ENCODE data around the gene HMGN3.

Gene HMGN3

GRCh38 chr6:79202556-79202955 is 31.9 kb downstream of the HMGN3 start (continued):
- TF ChIP-seq, protein P1, sequence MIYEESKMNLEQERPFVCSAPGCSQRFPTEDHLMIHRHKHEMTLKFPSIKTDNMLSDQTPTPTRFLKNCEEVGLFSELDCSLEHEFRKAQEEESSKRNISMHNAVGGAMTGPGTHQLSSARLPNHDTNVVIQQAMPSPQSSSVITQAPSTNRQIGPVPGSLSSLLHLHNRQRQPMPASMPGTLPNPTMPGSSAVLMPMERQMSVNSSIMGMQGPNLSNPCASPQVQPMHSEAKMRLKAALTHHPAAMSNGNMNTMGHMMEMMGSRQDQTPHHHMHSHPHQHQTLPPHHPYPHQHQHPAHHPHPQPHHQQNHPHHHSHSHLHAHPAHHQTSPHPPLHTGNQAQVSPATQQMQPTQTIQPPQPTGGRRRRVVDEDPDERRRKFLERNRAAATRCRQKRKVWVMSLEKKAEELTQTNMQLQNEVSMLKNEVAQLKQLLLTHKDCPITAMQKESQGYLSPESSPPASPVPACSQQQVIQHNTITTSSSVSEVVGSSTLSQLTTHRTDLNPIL (CRISPR knock-in tag; IDR thresholded peaks at IDR 0.05; ENCODE audit: low read depth): no peak
- no peak for TF ChIP-seq PATZ1 (CRISPR knock-in tag; IDR thresholded peaks at IDR 0.05; ENCODE audit: borderline replicate concordance)
- no peak for TF ChIP-seq PPARA (CRISPR knock-in tag; IDR thresholded peaks at IDR 0.05; ENCODE audit: borderline replicate concordance)
- TF ChIP-seq ZNF8 (CRISPR knock-in tag; IDR thresholded peaks at IDR 0.05): no peak
- TF ChIP-seq TOX (CRISPR knock-in tag; IDR thresholded peaks at IDR 0.05; ENCODE audit: borderline replicate concordance): no peak

DNA sequence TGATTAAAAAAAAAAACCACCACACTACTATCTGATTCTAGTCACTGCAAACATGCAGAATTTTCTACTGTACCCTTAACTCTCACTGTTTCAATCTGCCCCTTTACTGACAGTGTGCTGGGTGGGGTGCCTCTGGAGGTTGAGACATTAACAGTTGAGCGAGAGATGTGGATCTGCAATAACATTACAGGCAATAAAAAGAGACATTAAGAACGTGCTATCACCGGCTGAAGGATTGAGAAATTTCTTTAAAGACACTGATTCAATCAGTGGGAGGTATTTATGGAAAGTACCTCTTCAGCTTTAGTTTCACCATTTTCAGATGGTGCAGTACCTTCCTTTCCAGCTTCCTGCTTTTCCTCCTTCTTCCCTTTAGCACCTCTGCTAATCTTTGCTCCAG is 32.5 kb downstream of the HMGN3 start:
- no peak for ATAC-seq
- TF ChIP-seq GLIS3 (CRISPR knock-in tag; IDR thresholded peaks at IDR 0.05): no peak
- no peak for TF ChIP-seq SNAI2 (CRISPR knock-in tag; IDR thresholded peaks at IDR 0.05)
- no peak for TF ChIP-seq ZFP30 (CRISPR knock-in tag; IDR thresholded peaks at IDR 0.05)
- TF ChIP-seq, protein P2, sequence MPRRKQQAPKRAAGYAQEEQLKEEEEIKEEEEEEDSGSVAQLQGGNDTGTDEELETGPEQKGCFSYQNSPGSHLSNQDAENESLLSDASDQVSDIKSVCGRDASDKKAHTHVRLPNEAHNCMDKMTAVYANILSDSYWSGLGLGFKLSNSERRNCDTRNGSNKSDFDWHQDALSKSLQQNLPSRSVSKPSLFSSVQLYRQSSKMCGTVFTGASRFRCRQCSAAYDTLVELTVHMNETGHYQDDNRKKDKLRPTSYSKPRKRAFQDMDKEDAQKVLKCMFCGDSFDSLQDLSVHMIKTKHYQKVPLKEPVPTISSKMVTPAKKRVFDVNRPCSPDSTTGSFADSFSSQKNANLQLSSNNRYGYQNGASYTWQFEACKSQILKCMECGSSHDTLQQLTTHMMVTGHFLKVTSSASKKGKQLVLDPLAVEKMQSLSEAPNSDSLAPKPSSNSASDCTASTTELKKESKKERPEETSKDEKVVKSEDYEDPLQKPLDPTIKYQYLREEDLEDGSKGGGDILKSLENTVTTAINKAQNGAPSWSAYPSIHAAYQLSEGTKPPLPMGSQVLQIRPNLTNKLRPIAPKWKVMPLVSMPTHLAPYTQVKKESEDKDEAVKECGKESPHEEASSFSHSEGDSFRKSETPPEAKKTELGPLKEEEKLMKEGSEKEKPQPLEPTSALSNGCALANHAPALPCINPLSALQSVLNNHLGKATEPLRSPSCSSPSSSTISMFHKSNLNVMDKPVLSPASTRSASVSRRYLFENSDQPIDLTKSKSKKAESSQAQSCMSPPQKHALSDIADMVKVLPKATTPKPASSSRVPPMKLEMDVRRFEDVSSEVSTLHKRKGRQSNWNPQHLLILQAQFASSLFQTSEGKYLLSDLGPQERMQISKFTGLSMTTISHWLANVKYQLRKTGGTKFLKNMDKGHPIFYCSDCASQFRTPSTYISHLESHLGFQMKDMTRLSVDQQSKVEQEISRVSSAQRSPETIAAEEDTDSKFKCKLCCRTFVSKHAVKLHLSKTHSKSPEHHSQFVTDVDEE (CRISPR knock-in tag; IDR thresholded peaks at IDR 0.05): no peak
- no peak for TF ChIP-seq ZNF70 (CRISPR knock-in tag; IDR thresholded peaks at IDR 0.05)
- no peak for TF ChIP-seq ZC3H10 (CRISPR knock-in tag; IDR thresholded peaks at IDR 0.05)
- no peak for TF ChIP-seq BACH2 (CRISPR knock-in tag; IDR thresholded peaks at IDR 0.05; ENCODE audit: borderline replicate concordance)
- TF ChIP-seq RARB (CRISPR knock-in tag; IDR thresholded peaks at IDR 0.05): no peak
- no peak for TF ChIP-seq CSRNP3 (CRISPR knock-in tag; IDR thresholded peaks at IDR 0.05)
- no peak for TF ChIP-seq TCF4 (CRISPR knock-in tag; IDR thresholded peaks at IDR 0.05; ENCODE audit: borderline replicate concordance)
- TF ChIP-seq CSDC2 (CRISPR knock-in tag; IDR thresholded peaks at IDR 0.05): no peak
- TF ChIP-seq PPARA (CRISPR knock-in tag; IDR thresholded peaks at IDR 0.05; ENCODE audit: borderline replicate concordance): no peak
- TF ChIP-seq ISL1 (CRISPR knock-in tag; IDR thresholded peaks at IDR 0.05): no peak
- no peak for TF ChIP-seq OSR1 (CRISPR knock-in tag; IDR thresholded peaks at IDR 0.05)
- no peak for TF ChIP-seq ARNTL (CRISPR knock-in tag; IDR thresholded peaks at IDR 0.05; ENCODE audit: borderline replicate concordance, low read depth)
- no peak for TF ChIP-seq PATZ1 (CRISPR knock-in tag; IDR thresholded peaks at IDR 0.05; ENCODE audit: borderline replicate concordance)
- TF ChIP-seq ZFP3 (CRISPR knock-in tag; IDR thresholded peaks at IDR 0.05): no peak
- TF ChIP-seq, protein P3, sequence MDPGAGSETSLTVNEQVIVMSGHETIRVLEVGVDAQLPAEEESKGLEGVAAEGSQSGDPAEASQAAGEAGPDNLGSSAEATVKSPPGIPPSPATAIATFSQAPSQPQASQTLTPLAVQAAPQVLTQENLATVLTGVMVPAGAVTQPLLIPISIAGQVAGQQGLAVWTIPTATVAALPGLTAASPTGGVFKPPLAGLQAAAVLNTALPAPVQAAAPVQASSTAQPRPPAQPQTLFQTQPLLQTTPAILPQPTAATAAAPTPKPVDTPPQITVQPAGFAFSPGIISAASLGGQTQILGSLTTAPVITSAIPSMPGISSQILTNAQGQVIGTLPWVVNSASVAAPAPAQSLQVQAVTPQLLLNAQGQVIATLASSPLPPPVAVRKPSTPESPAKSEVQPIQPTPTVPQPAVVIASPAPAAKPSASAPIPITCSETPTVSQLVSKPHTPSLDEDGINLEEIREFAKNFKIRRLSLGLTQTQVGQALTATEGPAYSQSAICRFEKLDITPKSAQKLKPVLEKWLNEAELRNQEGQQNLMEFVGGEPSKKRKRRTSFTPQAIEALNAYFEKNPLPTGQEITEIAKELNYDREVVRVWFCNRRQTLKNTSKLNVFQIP (CRISPR knock-in tag; IDR thresholded peaks at IDR 0.05; ENCODE audit: borderline replicate concordance, low read depth): no peak
- no peak for TF ChIP-seq ESRRG (CRISPR knock-in tag; IDR thresholded peaks at IDR 0.05)

Data from SK-N-SH treated with all-trans-retinoic acid at 6 μM for 48 hours (cell line).